Neural progenitor cell (in vitro differentiated cells): Measurements from ENCODE around the gene TENM3.

ENCODE experiments used
- EZH2 ChIP-seq: fragments of 200-600 bp; sonication (generic); IDR thresholded peaks from 2 replicates; pipeline ENCODE4 v1.6.1; 2017; ENCODE audit warnings: antibody characterized with exemption, mild to moderate bottlenecking, moderate library complexity
- TF ChIP-seq, protein P1 (sequence below): fragments of 200-600 bp; sonication (generic); IDR thresholded peaks from 2 replicates; pipeline ENCODE4 v1.5.1; 2017; ENCODE audit warnings: antibody characterized with exemption, mild to moderate bottlenecking

DNA sequence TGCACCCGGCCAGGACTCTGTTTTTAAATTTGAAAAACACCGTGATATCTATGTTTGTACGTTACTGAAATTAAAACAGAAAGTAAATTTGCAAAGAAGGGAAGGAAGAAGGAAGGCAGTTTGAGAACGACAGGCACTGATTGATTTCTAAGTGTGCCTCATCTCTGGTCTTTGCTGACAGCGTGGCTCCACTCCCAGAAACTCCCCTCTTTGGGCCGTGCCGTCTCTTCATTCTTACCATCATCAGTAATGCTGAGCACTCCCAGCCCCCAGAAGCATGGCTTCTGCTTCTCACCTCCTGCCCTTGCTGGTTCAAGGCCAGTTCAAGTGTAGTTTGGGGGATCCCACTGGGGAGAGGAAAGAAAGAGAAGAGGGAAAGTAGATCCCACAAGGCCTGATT lies 85.3 kb downstream of the TENM3 start:
- TF ChIP-seq, protein P1, sequence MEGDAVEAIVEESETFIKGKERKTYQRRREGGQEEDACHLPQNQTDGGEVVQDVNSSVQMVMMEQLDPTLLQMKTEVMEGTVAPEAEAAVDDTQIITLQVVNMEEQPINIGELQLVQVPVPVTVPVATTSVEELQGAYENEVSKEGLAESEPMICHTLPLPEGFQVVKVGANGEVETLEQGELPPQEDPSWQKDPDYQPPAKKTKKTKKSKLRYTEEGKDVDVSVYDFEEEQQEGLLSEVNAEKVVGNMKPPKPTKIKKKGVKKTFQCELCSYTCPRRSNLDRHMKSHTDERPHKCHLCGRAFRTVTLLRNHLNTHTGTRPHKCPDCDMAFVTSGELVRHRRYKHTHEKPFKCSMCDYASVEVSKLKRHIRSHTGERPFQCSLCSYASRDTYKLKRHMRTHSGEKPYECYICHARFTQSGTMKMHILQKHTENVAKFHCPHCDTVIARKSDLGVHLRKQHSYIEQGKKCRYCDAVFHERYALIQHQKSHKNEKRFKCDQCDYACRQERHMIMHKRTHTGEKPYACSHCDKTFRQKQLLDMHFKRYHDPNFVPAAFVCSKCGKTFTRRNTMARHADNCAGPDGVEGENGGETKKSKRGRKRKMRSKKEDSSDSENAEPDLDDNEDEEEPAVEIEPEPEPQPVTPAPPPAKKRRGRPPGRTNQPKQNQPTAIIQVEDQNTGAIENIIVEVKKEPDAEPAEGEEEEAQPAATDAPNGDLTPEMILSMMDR: no peak
- no peak for TF ChIP-seq EZH2
